DOHH2 (cell line): ENCODE measurements around the gene PARP15.

Source experiments
- H3F3A ChIP-seq: fragments of 200-600 bp; sonication (generic), shearing (Covaris generic); 2 replicates; pipeline ENCODE4 v1.6.0; 2016; ENCODE audit warnings: antibody characterized with exemption, mild to moderate bottlenecking; ENCODE audit not compliant: control insufficient read depth, insufficient read depth
- H3K27ac ChIP-seq: fragments of 200-600 bp; sonication (generic); 2 replicates; pipeline ENCODE4 v1.5.1; 2014; ENCODE audit warnings: low read depth, mild to moderate bottlenecking, low read length, moderate library complexity
- H3K27me3 ChIP-seq: fragments of 200-600 bp; sonication (generic); 2 replicates; pipeline ENCODE4 v1.6.1; 2014; ENCODE audit warnings: mild to moderate bottlenecking, low read length, mixed read lengths; ENCODE audit not compliant: control insufficient read depth
- H3K36me3 ChIP-seq: fragments of 200-600 bp; sonication (generic); 2 replicates; pipeline ENCODE4 v1.6.1; 2014; ENCODE audit warnings: mild to moderate bottlenecking, low read length, moderate library complexity, mixed read lengths; ENCODE audit not compliant: control insufficient read depth
- H3K4me1 ChIP-seq: fragments of 200-600 bp; sonication (generic); 2 replicates; pipeline ENCODE4 v1.6.1; 2014; ENCODE audit warnings: mild to moderate bottlenecking, low read length, mixed read lengths; ENCODE audit not compliant: control insufficient read depth
- H3K4me2 ChIP-seq: fragments of 200-600 bp; sonication (generic); 2 replicates; pipeline ENCODE4 v1.6.0; 2014; ENCODE audit warnings: mild to moderate bottlenecking, low read length, moderate library complexity
- H3K4me3 ChIP-seq: fragments of 200-600 bp; sonication (generic); 2 replicates; pipeline ENCODE4 v1.5.1; 2014; ENCODE audit warnings: mild to moderate bottlenecking, low read length, mixed read lengths
- H3K79me2 ChIP-seq: fragments of 200-600 bp; sonication (generic); 2 replicates; pipeline ENCODE4 v1.6.1; 2014; ENCODE audit warnings: mild to moderate bottlenecking, low read length, mixed read lengths; ENCODE audit not compliant: control insufficient read depth
- H3K9me2 ChIP-seq: fragments of 200-600 bp; sonication (generic); replicated peaks from 2 replicates; pipeline ENCODE4 v1.6.1; 2014; ENCODE audit warnings: mild to moderate bottlenecking, low read length, mixed read lengths; ENCODE audit not compliant: control insufficient read depth
- H3K9me3 ChIP-seq: fragments of 200-600 bp; sonication (generic); 2 replicates; pipeline ENCODE4 v1.6.1; 2014; ENCODE audit warnings: antibody characterized with exemption, low read length, mixed read lengths; ENCODE audit not compliant: control insufficient read depth, insufficient read depth
- H4K20me1 ChIP-seq: fragments of 200-600 bp; sonication (generic); 2 replicates; pipeline ENCODE4 v1.6.0; 2014; ENCODE audit warnings: low read depth, mild to moderate bottlenecking, antibody characterized with exemption, low read length, moderate library complexity; ENCODE audit not compliant: control insufficient read depth, insufficient read depth
- CTCF ChIP-seq: fragments of 200-600 bp; sonication (generic); IDR thresholded peaks from one replicate; pipeline ENCODE4 v1.5.1; 2014; ENCODE audit warnings: antibody characterized with exemption, mild to moderate bottlenecking, low read depth, low read length; ENCODE audit not compliant: poor library complexity, severe bottlenecking
- EZH2phosphoT487 ChIP-seq: fragments of 200-600 bp; sonication (generic); IDR thresholded peaks from 2 replicates; pipeline ENCODE4 v1.6.1; 2017; ENCODE audit warnings: borderline replicate concordance, mild to moderate bottlenecking, antibody characterized with exemption, low read length, moderate library complexity, mixed read lengths

The PARP15 gene

GRCh38 chr3:122548619-122549018, 28.8 kb upstream of the PARP15 start:
- Histone ChIP-seq H3K4me1 (no peaks in the 10 kb centered on the region), H3K27me3 (no peaks in the 10 kb centered on the region), H3K9me3 (no peaks in the 10 kb centered on the region), H3K4me2 (no peak overlapping the region), H3K27ac (no peak overlapping the region), H3K9me2 (no peaks in the 10 kb centered on the region), H3K79me2 (no peaks in the 10 kb centered on the region), H3K36me3 (no peaks in the 10 kb centered on the region), H4K20me1 (no peaks in the 10 kb centered on the region), H3F3A (no peaks in the 10 kb centered on the region), H3K4me3 (no peak overlapping the region)
- no peak for TF ChIP-seq EZH2phosphoT487
- no peak for TF ChIP-seq CTCF

- TF ChIP-seq CTCF (no peak), EZH2phosphoT487 (no peak)
- H3K27ac ChIP-seq: no peak overlapping the region
- no peak overlapping the region for H3K4me2 ChIP-seq
- no peaks in the 10 kb centered on the region for H3K27me3 ChIP-seq
- no peaks in the 10 kb centered on the region for H4K20me1 ChIP-seq
- no peaks in the 10 kb centered on the region for H3K4me1 ChIP-seq
- no peaks in the 10 kb centered on the region for H3K79me2 ChIP-seq
- H3K9me3 ChIP-seq: no peaks in the 10 kb centered on the region
- no peaks in the 10 kb centered on the region for H3K36me3 ChIP-seq
- no peaks in the 10 kb centered on the region for H3F3A ChIP-seq
- no peak overlapping the region for H3K4me3 ChIP-seq
- H3K9me2 ChIP-seq: no peaks in the 10 kb centered on the region
Measured at GRCh38 chr3:122553171-122553570, 24.3 kb upstream of the PARP15 start.

- Histone ChIP-seq H3K4me3 (no peak overlapping the region), H3K36me3 (no peaks in the 10 kb centered on the region), H3F3A (no peaks in the 10 kb centered on the region), H4K20me1 (no peaks in the 10 kb centered on the region), H3K79me2 (no peaks in the 10 kb centered on the region), H3K9me3 (no peaks in the 10 kb centered on the region), H3K27me3 (no peaks in the 10 kb centered on the region), H3K27ac (no peak overlapping the region), H3K4me2 (no peak overlapping the region), H3K9me2 (no peaks in the 10 kb centered on the region), H3K4me1 (no peaks in the 10 kb centered on the region)
- TF ChIP-seq CTCF (no peak), EZH2phosphoT487 (no peak)
Measured at GRCh38 chr3:122555275-122556071, 22.0 kb upstream of the PARP15 start.
